ENCODE measurements around the gene AFMID. TPM values are rescaled to one million over a fixed set of nuclear protein-coding genes. Genes with fewer than 3 reads are reported as not detected.

The AFMID gene
- total RNA-seq, 1 experiment from 2014 or later, result 45.1 TPM

GRCh38 chr17:78143214-78144146 is 43.7 kb upstream of the AFMID start (continued):
- no peak for TF ChIP-seq ARID4B (CRISPR knock-in tag; IDR thresholded peaks at IDR 0.05; ENCODE audit: borderline replicate concordance)
- TF ChIP-seq, protein P1, sequence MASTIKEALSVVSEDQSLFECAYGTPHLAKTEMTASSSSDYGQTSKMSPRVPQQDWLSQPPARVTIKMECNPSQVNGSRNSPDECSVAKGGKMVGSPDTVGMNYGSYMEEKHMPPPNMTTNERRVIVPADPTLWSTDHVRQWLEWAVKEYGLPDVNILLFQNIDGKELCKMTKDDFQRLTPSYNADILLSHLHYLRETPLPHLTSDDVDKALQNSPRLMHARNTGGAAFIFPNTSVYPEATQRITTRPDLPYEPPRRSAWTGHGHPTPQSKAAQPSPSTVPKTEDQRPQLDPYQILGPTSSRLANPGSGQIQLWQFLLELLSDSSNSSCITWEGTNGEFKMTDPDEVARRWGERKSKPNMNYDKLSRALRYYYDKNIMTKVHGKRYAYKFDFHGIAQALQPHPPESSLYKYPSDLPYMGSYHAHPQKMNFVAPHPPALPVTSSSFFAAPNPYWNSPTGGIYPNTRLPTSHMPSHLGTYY (CRISPR knock-in tag; IDR thresholded peaks at IDR 0.05), result no peak
- TF ChIP-seq, protein P2, sequence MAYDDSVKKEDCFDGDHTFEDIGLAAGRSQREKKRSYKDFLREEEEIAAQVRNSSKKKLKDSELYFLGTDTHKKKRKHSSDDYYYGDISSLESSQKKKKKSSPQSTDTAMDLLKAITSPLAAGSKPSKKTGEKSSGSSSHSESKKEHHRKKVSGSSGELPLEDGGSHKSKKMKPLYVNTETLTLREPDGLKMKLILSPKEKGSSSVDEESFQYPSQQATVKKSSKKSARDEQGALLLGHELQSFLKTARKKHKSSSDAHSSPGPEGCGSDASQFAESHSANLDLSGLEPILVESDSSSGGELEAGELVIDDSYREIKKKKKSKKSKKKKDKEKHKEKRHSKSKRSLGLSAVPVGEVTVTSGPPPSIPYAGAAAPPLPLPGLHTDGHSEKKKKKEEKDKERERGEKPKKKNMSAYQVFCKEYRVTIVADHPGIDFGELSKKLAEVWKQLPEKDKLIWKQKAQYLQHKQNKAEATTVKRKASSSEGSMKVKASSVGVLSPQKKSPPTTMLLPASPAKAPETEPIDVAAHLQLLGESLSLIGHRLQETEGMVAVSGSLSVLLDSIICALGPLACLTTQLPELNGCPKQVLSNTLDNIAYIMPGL (CRISPR knock-in tag; IDR thresholded peaks at IDR 0.05), result no peak
- TF ChIP-seq FOXJ3 (CRISPR knock-in tag; IDR thresholded peaks at IDR 0.05; ENCODE audit: borderline replicate concordance), result no peak

DNA sequence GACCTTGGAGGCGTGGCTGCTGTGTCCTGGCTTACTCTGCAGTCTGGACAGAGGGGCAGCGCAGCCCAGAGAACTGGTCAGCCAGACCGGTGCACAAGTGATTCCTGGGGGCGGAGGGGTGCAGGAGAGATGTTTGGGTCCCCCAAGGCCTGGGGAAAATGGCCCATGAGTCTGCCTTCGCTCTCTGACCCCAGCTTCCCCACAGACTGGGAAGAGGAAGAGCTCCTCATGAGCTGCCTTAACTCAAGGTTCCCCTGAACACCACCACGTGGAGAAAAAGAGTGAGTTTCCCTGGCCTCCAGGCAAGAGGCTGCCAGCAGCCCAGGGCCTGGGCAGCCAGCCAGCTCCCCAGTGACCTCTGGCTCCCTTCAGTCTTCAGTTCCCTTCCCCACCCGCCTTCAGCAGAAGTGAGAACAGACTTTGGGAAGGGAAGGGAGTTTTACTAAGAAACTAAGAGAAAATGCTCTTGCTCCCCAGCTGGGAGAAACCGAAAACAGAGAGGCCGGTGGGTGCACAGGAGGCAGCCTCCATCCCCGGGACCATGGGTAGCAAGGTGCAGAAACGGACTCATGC is 42.9 kb upstream of the AFMID start:
- Mint-ChIP-seq H3K36me3 (no peaks in the 10 kb centered on the region), H3K27ac (no peak overlapping the region), H3K9me3 (no peaks in the 10 kb centered on the region), H3K4me1 (peaks cover 6% of the 10 kb centered on the region), H3K27me3 (ENCODE audit: low read depth) (0 out of 2 replicates have a peak, but pooled peaks cover 3% of the 10 kb centered on the region), H3K4me3 (no peak overlapping the region)
- ChIA-PET POLR2A (no interaction called here), CTCF (interaction anchor here (0.8 to 1.9 kb wide), 3 partner anchors 30 to 1621 kb away, joined by 3 to 8 read pairs (median 5); no protein-coding TSS in a partner anchor)
- ATAC-seq (no peak), DNase-seq (ENCODE audit: low spot score) (no peak)
- TF ChIP-seq GRHL2 (CRISPR knock-in tag; IDR thresholded peaks at IDR 0.05; ENCODE audit: insufficient replicate concordance, severe bottlenecking) (no peak), OVOL2 (CRISPR knock-in tag; IDR thresholded peaks at IDR 0.05; ENCODE audit: borderline replicate concordance) (no peak), ZNF138 (CRISPR knock-in tag; conservative IDR thresholded peaks at IDR 0.05) (no peak), FOXP4 (CRISPR knock-in tag; IDR thresholded peaks at IDR 0.05) (no peak), CREM (CRISPR knock-in tag; IDR thresholded peaks at IDR 0.05) (no peak), MYBL2 (CRISPR knock-in tag; IDR thresholded peaks at IDR 0.05) (no peak), ZBTB43 (CRISPR knock-in tag; IDR thresholded peaks at IDR 0.05) (no peak), FOXJ3 (CRISPR knock-in tag; IDR thresholded peaks at IDR 0.05; ENCODE audit: borderline replicate concordance) (no peak), NFYB (CRISPR knock-in tag; conservative IDR thresholded peaks at IDR 0.05; ENCODE audit: low read depth) (no peak), IRF2 (CRISPR knock-in tag; IDR thresholded peaks at IDR 0.05; ENCODE audit: borderline replicate concordance, low read depth) (no peak)
- TF ChIP-seq, protein P1 (CRISPR knock-in tag; IDR thresholded peaks at IDR 0.05), result no peak
- TF ChIP-seq, protein P3, sequence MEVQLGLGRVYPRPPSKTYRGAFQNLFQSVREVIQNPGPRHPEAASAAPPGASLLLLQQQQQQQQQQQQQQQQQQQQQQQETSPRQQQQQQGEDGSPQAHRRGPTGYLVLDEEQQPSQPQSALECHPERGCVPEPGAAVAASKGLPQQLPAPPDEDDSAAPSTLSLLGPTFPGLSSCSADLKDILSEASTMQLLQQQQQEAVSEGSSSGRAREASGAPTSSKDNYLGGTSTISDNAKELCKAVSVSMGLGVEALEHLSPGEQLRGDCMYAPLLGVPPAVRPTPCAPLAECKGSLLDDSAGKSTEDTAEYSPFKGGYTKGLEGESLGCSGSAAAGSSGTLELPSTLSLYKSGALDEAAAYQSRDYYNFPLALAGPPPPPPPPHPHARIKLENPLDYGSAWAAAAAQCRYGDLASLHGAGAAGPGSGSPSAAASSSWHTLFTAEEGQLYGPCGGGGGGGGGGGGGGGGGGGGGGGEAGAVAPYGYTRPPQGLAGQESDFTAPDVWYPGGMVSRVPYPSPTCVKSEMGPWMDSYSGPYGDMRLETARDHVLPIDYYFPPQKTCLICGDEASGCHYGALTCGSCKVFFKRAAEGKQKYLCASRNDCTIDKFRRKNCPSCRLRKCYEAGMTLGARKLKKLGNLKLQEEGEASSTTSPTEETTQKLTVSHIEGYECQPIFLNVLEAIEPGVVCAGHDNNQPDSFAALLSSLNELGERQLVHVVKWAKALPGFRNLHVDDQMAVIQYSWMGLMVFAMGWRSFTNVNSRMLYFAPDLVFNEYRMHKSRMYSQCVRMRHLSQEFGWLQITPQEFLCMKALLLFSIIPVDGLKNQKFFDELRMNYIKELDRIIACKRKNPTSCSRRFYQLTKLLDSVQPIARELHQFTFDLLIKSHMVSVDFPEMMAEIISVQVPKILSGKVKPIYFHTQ (CRISPR knock-in tag; IDR thresholded peaks at IDR 0.05), result no peak
- TF ChIP-seq, protein P4, sequence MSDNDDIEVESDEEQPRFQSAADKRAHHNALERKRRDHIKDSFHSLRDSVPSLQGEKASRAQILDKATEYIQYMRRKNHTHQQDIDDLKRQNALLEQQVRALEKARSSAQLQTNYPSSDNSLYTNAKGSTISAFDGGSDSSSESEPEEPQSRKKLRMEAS (CRISPR knock-in tag; IDR thresholded peaks at IDR 0.05), result no peak
